Peyer's patch (tissue), 4 donors: ENCODE measurements around the gene ZNF451. TPM values are rescaled to one million over a fixed set of nuclear protein-coding genes. Genes with fewer than 3 reads are reported as not detected.

Source experiments
- DNase-seq, 3 donors: peaks; one replicate each; pipeline ENCODE4 v3.0.0-alpha.2; 2017 to 2019
- H3K27ac ChIP-seq, 4 donors: fragments of 200-600 bp; sonication (generic); one replicate each; pipeline ENCODE4 v1.5.1; 2016 to 2019
- H3K27me3 ChIP-seq, 2 donors: fragments of 200-600 bp; sonication (generic); one replicate each; pipeline ENCODE4 v1.5.1; 2019
- H3K36me3 ChIP-seq, 3 donors: fragments of 200-600 bp; sonication (generic); one replicate each; pipeline ENCODE4 v1.5.1; 2016 to 2019
- H3K4me1 ChIP-seq, 4 donors: fragments of 200-600 bp; sonication (generic); one replicate each; pipeline ENCODE4 v1.5.1; 2016 to 2019
- H3K4me3 ChIP-seq, 4 donors: fragments of 200-600 bp; sonication (generic); 1 replicate in 3 of 4; 2 replicates in 1 of 4; pipeline ENCODE4 v1.5.1; 2016 to 2019; ENCODE audit warnings: mild to moderate bottlenecking in 1 of 4
- H3K9me3 ChIP-seq, 4 donors: fragments of 200-600 bp; sonication (generic); one replicate each; pipeline ENCODE4 v1.5.1; 2016 to 2019; ENCODE audit warnings: mild to moderate bottlenecking in 1 of 4
- POLR2A ChIP-seq, 2 donors: fragments of 450-650 bp; IDR thresholded peaks; one replicate each; pipeline ENCODE4 v1.5.1; 2017; ENCODE audit warnings: antibody characterized with exemption in 2 of 2, mild to moderate bottlenecking in 2 of 2, moderate library complexity in 2 of 2
- total RNA-seq, 4 donors: library from RNA; depleted of rRNA; stranded (reverse); fragments of >200 nt; gene quantifications; one replicate each; pipeline ENCODE4 v1.1.0, GENCODE V29; 2016
- TF ChIP-seq, protein P1 (sequence below), 6 experiments: fragments of 450-650 bp in 4 of 6; fragments of 200-600 bp in 2 of 6; sonication (generic) in 1 of 6; IDR thresholded peaks; one replicate each; pipeline ENCODE4 v1.5.1; 2017 to 2019; ENCODE audit warnings: antibody characterized with exemption in 6 of 6, mild to moderate bottlenecking in 3 of 6, moderate library complexity in 1 of 6

The ZNF451 gene
- total RNA-seq, 4 donors from 2014 or later = 44.5 to 106 (median 54.9) TPM

GRCh38 chr6:57143690-57144089, 53.7 kb downstream of the ZNF451 start:
- H3K27me3 ChIP-seq = no peaks in the 10 kb centered on the region
- H3K4me3 ChIP-seq = no peak overlapping the region
- H3K4me1 ChIP-seq = no peaks in the 10 kb centered on the region
- peaks cover 0 to 36% (median 0%) of the 10 kb centered on the region in 3 donors for H3K36me3 ChIP-seq
- H3K9me3 ChIP-seq = no peaks in the 10 kb centered on the region
- no peak for TF ChIP-seq POLR2A (IDR thresholded peaks at IDR 0.05)
- TF ChIP-seq, protein P1, sequence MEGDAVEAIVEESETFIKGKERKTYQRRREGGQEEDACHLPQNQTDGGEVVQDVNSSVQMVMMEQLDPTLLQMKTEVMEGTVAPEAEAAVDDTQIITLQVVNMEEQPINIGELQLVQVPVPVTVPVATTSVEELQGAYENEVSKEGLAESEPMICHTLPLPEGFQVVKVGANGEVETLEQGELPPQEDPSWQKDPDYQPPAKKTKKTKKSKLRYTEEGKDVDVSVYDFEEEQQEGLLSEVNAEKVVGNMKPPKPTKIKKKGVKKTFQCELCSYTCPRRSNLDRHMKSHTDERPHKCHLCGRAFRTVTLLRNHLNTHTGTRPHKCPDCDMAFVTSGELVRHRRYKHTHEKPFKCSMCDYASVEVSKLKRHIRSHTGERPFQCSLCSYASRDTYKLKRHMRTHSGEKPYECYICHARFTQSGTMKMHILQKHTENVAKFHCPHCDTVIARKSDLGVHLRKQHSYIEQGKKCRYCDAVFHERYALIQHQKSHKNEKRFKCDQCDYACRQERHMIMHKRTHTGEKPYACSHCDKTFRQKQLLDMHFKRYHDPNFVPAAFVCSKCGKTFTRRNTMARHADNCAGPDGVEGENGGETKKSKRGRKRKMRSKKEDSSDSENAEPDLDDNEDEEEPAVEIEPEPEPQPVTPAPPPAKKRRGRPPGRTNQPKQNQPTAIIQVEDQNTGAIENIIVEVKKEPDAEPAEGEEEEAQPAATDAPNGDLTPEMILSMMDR (IDR thresholded peaks at IDR 0.05) = no peak
- H3K27ac ChIP-seq = no peak overlapping the region
- no peak for DNase-seq

DNA sequence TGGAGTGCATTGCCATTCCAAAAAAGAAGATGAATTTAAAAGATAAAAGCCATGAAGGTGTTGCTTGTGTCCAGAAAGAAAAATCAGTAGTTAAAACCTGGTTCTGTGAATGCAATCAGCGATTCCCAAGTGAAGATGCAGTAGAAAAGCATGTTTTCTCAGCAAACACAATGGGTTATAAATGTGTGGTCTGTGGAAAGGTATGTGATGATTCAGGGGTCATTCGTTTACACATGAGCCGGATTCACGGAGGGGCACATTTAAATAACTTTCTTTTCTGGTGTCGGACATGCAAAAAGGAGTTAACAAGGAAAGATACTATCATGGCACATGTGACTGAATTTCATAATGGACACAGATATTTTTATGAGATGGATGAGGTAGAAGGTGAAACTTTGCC, 57.4 kb downstream of the ZNF451 start:
- no peak overlapping the region for H3K27ac ChIP-seq
- TF ChIP-seq POLR2A (IDR thresholded peaks at IDR 0.05) = no peak
- TF ChIP-seq, protein P1 (IDR thresholded peaks at IDR 0.05) = no peak
- DNase-seq = no peak
- no peak overlapping the region for H3K4me3 ChIP-seq
- H3K4me1 ChIP-seq = no peaks in the 10 kb centered on the region
- no peaks in the 10 kb centered on the region for H3K9me3 ChIP-seq
- peaks cover 0 to 39% (median 0%) of the 10 kb centered on the region in 3 donors for H3K36me3 ChIP-seq
- H3K27me3 ChIP-seq = no peaks in the 10 kb centered on the region

DNA sequence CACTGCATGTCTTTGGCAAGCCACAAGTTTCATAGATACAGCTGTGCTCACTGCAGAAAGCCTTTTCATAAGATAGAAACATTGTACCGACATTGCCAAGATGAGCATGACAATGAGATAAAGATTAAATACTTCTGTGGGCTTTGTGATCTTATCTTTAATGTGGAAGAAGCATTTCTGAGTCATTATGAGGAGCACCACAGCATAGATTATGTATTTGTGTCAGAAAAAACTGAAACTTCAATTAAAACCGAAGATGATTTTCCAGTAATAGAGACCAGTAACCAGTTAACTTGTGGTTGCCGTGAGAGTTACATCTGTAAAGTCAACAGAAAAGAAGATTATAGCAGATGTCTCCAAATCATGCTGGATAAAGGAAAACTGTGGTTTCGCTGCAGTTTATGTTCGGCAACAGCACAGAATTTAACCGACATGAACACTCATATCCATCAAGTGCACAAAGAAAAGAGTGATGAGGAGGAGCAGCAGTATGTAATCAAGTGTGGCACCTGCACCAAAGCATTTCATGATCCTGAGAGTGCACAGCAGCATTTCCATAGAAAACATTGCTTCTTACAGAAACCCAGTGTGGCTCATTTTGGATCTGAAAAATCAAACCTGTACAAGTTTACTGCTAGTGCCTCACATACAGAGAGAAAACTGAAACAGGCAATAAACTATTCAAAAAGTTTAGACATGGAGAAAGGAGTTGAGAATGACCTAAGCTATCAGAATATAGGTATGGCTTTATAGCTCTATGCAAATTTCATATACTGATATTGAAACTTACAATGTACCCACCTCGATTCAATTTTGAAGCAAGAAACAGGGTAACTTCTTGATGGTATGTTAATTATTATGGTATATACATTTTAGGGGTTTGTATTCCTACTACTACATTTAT, 58.2 kb downstream of the ZNF451 start:
- Histone ChIP-seq H3K4me3 (no peak overlapping the region), H3K9me3 (no peaks in the 10 kb centered on the region), H3K27ac (no peak overlapping the region), H3K27me3 (no peaks in the 10 kb centered on the region), H3K4me1 (no peaks in the 10 kb centered on the region), H3K36me3 (peaks cover 0 to 43% (median 0%) of the 10 kb centered on the region in 3 donors)
- TF ChIP-seq POLR2A (IDR thresholded peaks at IDR 0.05) = no peak
- TF ChIP-seq, protein P1 (IDR thresholded peaks at IDR 0.05) = no peak
- no peak for DNase-seq

DNA sequence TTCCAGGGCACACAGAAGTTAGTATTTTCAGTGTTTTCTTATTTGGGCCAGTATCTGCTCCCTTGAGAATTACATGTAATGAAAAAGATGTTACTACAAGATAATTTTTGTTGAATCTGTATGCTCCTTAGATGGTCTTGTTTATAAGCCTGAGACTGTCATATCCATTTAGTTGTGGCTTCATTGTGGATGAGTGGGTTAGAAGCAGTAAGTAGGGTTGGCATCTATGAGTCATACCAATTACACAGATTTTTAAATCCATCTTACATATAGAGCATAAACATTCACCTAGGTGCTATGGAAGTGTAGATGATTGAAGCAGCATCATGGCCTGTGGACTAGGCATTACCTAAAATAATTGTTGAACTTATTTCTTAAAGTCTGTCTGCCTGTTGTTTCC, 68.7 kb downstream of the ZNF451 start:
- H3K9me3 ChIP-seq = no peaks in the 10 kb centered on the region
- H3K4me1 ChIP-seq = no peaks in the 10 kb centered on the region
- DNase-seq = no peak
- H3K27ac ChIP-seq = no peak overlapping the region
- H3K36me3 ChIP-seq = peaks cover 0 to 32% (median 0%) of the 10 kb centered on the region in 3 donors
- H3K27me3 ChIP-seq = no peaks in the 10 kb centered on the region
- no peak overlapping the region for H3K4me3 ChIP-seq
- TF ChIP-seq POLR2A (IDR thresholded peaks at IDR 0.05) = no peak
- TF ChIP-seq, protein P1 (IDR thresholded peaks at IDR 0.05) = no peak

GRCh38 chr6:57159127-57159526, 69.1 kb downstream of the ZNF451 start:
- H3K27ac ChIP-seq = no peak overlapping the region
- no peaks in the 10 kb centered on the region for H3K9me3 ChIP-seq
- no peaks in the 10 kb centered on the region for H3K4me1 ChIP-seq
- no peak for DNase-seq
- no peaks in the 10 kb centered on the region for H3K27me3 ChIP-seq
- H3K36me3 ChIP-seq = peaks cover 0 to 32% (median 0%) of the 10 kb centered on the region in 3 donors
- no peak overlapping the region for H3K4me3 ChIP-seq
- TF ChIP-seq, protein P1 (IDR thresholded peaks at IDR 0.05) = no peak
- TF ChIP-seq POLR2A (IDR thresholded peaks at IDR 0.05) = no peak
